Breast epithelium (tissue), 3 donors: ENCODE results near the gene SLC1A3.
A peak's percentile ranks its signal among the peaks of the same experiment; 100 is the strongest.

Experiments used
- CTCF ChIP-seq, 3 donors: fragments of 450-650 bp; IDR thresholded peaks; one replicate each; pipeline ENCODE4 v1.5.1; 2016 to 2017; ENCODE audit warnings: antibody characterized with exemption in 3 of 3, mild to moderate bottlenecking in 3 of 3, moderate library complexity in 3 of 3
- POLR2A ChIP-seq: fragments of 450-650 bp; IDR thresholded peaks from one replicate; pipeline ENCODE4 v1.6.1; 2016; ENCODE audit warnings: antibody characterized with exemption, mild to moderate bottlenecking, moderate library complexity
- POLR2AphosphoS5 ChIP-seq, 3 donors: sonication (generic); formaldehyde crosslinking; IDR thresholded peaks; one replicate each; pipeline ENCODE4 v1.6.1; 2017; ENCODE audit warnings: antibody characterized with exemption in 3 of 3

GRCh38 chr5:36696059-36696673 lies 89.8 kb downstream of the SLC1A3 start:
- TF ChIP-seq CTCF (IDR thresholded peaks at IDR 0.05) (peak; percentile 56 to 69 (median 58)), POLR2A (no peak), POLR2AphosphoS5 (IDR thresholded peaks at IDR 0.05) (no peak)
